Thyroid gland (tissue), 4 donors: ENCODE data around the gene TMC3.

Experiments
- CTCF ChIP-seq, 6 experiments: fragments of 200-600 bp in 3 of 6; fragments of 450-650 bp in 3 of 6; sonication (generic) in 3 of 6; IDR thresholded peaks; one replicate each; pipeline ENCODE4 v1.5.1; 2016 to 2019; ENCODE audit warnings: antibody characterized with exemption in 6 of 6, mild to moderate bottlenecking in 2 of 6, inconsistent platforms in 1 of 6, moderate library complexity in 1 of 6
- POLR2A ChIP-seq, 2 donors: fragments of 450-650 bp; IDR thresholded peaks; one replicate each; pipeline ENCODE4 v1.6.1; 2017; ENCODE audit warnings: antibody characterized with exemption in 2 of 2, mild to moderate bottlenecking in 2 of 2, moderate library complexity in 1 of 2

- TF ChIP-seq CTCF (IDR thresholded peaks at IDR 0.05): no peak
- no peak for TF ChIP-seq POLR2A (IDR thresholded peaks at IDR 0.05)
Observed at GRCh38 chr15:81376231-81376630, 2.2 kb upstream of the TMC3 start.
